ENCODE measurements around the gene TM6SF1.
"Not testable (repeated sequence)": the region's sequence is repeated elsewhere in the genome, so short reads cannot be mapped to it uniquely, and the experiment has no call there.

The TM6SF1 gene

DNA sequence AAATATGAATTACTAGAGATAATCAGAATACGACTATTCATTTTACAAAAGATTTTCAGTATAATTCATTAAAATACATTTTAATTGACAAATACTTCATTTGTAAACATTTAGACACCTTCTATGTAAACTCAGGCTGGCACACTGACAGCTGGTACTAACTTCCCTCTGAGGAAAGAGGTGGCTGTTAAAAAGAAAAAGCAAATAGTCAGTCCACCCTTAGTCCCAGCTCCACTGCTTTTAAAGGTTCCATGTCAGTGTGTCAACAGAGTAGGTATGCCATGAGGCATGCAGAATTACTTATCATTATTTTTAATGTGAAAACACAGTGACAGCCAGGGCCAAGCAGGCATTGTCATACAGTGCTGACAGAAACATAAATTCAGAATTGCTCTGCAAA, 16.1 kb downstream of the TM6SF1 start:
- no peak for DNase-seq (ENCODE audit: low spot score)
- in situ Hi-C loops (cut with MboI; ENCODE audit: low pct_unique_long_range_greater_than_20kb, low sequenced_read_pairs, unreplicated experiment): no loop called here
- no peak for TF ChIP-seq CTCF (IDR thresholded peaks at IDR 0.05; ENCODE audit: extremely low read depth, insufficient read depth, missing control alignments)

DNA sequence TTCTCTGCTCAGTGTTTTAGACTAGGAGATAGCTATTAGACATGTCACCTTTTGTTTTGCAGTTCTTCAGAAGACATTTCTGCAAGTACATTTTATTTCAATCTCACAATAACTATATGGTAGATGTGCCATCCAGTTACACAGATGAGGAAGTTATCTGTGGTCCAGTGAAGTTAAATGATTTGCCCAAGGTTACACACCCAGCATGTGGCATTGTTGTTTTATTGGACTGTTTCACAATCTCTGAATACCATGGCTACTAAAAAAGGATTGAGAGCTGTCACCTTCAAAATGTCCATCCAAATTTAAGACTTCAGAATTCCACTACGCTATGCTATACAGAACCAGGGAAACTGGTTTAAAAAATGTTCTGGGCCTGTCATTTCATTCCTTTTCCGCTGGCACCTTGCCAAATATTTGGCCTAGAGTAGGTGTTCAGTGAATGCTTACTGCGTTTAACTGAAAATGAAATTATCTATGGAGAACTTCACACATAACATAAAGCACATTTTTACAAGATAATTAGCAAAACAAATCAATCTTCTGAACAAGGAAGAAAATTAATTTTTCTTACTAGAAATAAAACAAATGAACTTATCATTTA, 20.2 kb downstream of the TM6SF1 start:
- TF ChIP-seq CTCF (IDR thresholded peaks at IDR 0.05; ENCODE audit: extremely low read depth, insufficient read depth, missing control alignments): no peak
- DNase-seq (ENCODE audit: low spot score): no peak
- in situ Hi-C loops (cut with MboI; ENCODE audit: low pct_unique_long_range_greater_than_20kb, low sequenced_read_pairs, unreplicated experiment): no loop called here

DNA sequence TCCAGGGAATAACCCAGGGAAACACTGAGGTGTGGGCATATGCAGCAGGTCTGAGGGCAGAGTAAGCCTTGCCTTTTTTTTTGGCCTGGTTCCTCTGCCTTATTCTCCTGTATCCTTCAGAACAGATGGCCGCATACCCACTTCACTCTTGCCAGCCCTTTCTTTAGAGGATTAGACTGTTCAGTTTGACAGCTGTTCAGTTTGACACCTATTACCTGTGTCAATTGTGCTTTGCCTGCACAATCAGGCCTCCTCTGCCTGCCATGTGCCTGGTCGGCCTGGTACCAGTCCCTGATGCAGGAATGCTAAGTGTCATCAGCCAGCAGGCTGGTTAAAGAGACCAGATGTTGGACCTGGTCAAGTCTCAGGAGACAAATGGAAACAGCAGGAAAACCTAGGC, 22.3 kb downstream of the TM6SF1 start:
- TF ChIP-seq CTCF (IDR thresholded peaks at IDR 0.05; ENCODE audit: extremely low read depth, insufficient read depth, missing control alignments): no peak
- no peak for DNase-seq (ENCODE audit: low spot score)

GRCh38 chr15:83132861-83133523, 25.5 kb downstream of the TM6SF1 start:
- no peak for DNase-seq (ENCODE audit: low spot score)
- no peak for TF ChIP-seq CTCF (IDR thresholded peaks at IDR 0.05; ENCODE audit: extremely low read depth, insufficient read depth, missing control alignments)

More for the DNA sequence above, 22.3 kb downstream of the TM6SF1 start:
- in situ Hi-C loops (cut with MboI; ENCODE audit: low pct_unique_long_range_greater_than_20kb, low sequenced_read_pairs, unreplicated experiment): no loop called here

DNA sequence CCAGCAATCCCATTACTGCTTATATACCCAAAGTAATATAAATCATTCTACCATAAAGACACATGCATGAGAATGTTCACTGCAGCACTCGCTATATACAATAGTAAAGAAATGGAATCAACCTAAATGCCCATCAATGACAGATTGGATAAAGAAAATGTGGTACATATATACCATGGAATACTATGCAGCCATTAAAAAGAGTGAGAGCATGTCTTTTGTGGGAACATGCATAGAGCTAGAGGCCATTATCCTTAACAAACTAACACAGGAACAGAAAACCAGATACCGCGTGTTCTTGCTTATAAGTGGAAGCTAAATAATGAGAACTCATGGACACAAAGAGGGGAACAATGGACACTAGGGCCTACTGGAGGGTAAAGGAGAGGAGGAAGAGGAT, 34.7 kb downstream of the TM6SF1 start:
- in situ Hi-C loops (cut with MboI; ENCODE audit: low pct_unique_long_range_greater_than_20kb, low sequenced_read_pairs, unreplicated experiment); DNase-seq (ENCODE audit: low spot score): not testable (repeated sequence)

More at GRCh38 chr15:83132861-83133523, 25.5 kb downstream of the TM6SF1 start:
- in situ Hi-C loops (cut with MboI; ENCODE audit: low pct_unique_long_range_greater_than_20kb, low sequenced_read_pairs, unreplicated experiment): no loop called here

DNA sequence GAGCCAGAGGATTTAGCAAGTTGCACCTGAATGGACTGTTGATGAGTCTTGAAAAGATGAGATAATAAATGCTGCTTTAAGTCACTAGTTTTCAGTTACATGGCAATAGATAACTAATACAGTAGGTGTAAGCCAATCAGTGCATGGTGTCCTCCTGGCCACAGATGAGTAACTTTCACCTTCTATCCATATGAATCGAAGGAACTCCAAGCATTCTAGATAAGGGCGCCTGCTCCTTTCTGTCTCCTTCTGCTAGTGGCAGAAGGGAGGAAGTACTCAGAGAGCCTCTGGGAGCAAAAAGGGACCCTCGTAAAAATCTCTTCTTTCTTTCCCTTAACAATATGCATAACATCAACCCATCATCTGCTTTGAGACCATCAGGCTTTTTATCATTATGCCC, 37.3 kb downstream of the TM6SF1 start:
- no peak for TF ChIP-seq CTCF (IDR thresholded peaks at IDR 0.05; ENCODE audit: extremely low read depth, insufficient read depth, missing control alignments)
- DNase-seq (ENCODE audit: low spot score): no peak
- in situ Hi-C loops (cut with MboI; ENCODE audit: low pct_unique_long_range_greater_than_20kb, low sequenced_read_pairs, unreplicated experiment): no loop called here

- in situ Hi-C loops (cut with MboI; ENCODE audit: low pct_unique_long_range_greater_than_20kb, low sequenced_read_pairs, unreplicated experiment): no loop called here
- no peak for DNase-seq (ENCODE audit: low spot score)
- no peak for TF ChIP-seq CTCF (IDR thresholded peaks at IDR 0.05; ENCODE audit: extremely low read depth, insufficient read depth, missing control alignments)
These were observed 45.8 kb downstream of the TM6SF1 start for GRCh38 chr15:83153288-83153687.

Data from GM13977 (cell line).